ENCODE results near the gene LYPD1.
"Not testable (repeated sequence)": the region's sequence is repeated elsewhere in the genome, so short reads cannot be mapped to it uniquely, and the experiment has no call there.

The LYPD1 gene, protein sequence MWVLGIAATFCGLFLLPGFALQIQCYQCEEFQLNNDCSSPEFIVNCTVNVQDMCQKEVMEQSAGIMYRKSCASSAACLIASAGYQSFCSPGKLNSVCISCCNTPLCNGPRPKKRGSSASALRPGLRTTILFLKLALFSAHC

DNA sequence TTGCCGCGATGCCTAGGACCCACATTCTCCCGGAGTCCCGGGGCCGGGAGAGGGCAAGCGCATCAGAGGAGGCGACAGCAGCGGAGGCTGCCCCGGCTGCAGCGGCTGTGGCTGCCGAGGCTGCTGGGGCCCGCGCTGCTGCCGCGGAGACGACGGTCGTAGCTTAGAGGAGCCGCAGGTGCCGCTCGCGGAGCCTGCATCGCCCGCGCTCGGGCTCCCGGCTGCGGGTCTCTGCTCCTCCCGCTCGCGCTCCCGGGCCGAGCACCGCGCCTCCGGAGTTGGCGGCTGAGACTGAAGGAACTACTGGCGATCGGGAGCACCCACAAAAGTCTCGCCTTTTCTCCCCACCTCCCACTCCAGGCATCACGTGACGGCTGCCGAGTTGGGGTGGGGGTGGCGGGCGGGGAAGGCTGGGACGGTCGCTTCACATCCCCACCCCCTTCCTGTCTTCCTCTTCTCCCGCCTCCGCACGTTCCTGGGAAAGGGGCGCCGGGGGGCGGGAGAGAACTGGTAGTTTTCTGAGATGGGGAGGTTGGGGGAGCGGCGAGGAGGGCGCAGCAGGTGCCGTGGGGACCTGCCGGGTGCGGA lies at the start of gene LYPD1:
Gene LYPD1, minus strand, starts transcription at position 298 of the 588 bp plus-strand sequence. Its CDS starts 273 bp downstream, at position 25.
- no peak for DNase-seq

DNA sequence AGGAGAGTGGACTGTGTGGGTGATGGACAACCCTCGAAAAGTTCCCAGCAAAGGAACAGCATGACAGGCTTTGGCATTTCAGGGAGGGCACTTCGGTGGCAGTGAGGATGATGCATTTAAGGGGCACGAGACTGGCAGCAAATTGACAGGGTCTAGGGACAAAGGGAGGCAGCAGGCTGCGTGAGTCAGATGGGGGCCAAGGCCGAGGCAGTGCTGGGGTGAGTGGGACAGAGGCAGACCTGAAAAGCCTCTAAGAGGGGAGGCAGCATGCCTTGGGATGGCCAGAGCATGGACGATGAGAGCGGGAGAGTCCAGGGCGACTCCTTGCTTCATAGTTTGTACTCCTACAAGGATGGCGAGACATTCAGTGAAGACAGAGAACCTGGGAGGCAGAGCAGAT lies 49.5 kb upstream of the LYPD1 start:
- no peak for DNase-seq

DNA sequence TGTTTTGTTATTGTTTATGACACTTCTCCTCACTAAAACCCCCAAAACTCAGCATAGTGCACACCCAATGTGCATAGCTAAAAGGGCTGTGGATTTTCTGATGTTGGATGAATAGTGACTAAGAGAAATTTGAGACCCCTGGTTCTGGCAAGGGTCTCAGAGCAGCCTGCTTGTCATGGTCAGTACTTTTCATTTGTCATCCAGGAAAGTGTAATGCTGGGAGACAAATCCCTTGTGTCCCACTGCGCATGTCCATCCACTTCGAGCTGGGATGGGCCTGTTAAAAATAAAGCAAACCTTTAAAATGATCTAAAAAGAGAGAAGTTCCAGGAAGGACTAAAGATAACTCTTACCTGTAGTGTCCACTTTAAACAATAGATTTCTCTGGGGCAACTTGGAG lies 46.9 kb upstream of the LYPD1 start:
- DNase-seq: no peak

DNA sequence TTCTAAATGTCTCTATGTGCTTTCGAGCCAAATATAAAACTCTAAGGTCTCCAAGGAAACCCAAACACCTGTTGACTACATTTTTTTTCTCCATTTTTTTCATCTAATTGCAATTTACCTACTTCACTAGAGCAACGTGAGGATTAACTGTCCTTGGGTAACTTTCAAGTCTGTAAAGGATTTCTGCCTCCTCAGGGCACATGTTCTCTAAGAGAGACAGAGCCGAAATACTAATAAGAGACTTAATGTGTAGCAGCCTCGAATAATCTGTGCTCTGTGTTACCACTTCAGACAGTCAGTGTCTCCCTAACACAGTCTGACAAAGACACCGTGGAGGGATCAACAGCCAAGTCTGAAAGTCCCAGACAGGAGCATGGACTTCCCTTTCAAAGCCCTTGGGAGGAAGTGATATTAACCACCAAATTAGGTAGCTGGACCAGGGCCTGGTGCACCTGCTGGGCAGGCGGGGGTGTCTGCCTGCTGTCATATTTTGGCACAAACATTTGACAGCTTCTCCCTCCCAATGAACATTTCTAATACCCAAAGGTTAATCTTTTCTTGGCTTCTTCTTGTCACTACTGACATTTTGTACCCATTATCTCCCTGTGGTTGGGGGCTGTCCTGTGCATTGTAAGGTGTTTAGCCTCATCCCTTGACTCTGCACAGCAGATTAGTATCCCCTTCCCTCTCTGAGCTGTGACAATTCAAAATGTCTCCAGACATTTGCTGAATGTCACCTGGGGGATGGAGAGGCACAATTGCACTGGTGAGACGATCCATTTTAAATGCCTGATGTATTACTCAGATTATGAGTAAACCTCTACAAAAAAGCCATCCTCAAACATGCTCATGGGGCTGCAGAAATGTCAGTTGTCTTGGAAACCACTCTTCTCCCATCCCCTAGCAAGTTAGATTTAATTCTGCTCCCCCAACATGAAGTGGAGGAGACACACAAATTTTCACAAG lies 45.7 kb upstream of the LYPD1 start:
- DNase-seq: no peak

DNA sequence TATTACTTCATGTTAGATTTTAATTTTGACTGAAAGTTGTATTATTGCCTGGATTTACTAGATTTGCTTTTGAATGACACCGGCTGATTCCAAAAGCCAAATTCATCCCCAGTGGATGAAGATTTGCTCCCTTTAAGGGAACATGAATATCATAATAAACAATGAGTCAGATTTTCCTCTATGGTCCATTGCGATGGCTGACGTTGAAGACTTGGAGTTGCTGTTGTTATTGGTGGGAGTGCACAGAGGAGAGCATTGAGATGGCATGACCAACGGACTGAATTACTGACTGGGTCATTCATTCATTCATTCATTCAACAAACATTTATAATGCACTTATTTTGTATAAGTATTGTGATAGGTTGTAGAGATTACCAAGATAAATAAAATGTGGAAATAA lies 33.4 kb upstream of the LYPD1 start:
- DNase-seq: no peak

DNA sequence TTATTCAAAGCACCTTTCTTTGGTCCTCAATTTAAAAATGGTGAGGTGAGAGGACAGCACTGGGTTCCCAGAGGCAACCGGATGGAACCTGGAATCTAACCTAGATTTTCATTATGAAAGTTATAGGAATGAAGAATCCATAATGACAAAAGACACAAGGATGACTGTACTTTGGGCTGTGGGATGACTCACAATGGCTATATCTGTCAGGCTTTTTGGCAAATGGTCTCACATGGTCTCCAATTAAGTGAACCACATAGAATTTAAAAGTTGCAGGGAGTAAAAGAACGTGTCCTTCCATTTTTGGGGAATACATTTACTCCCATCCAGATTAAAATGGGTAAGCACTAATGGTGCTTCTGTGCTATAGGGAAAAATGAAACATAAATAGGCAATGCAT lies 31.8 kb upstream of the LYPD1 start:
- no peak for DNase-seq

DNA sequence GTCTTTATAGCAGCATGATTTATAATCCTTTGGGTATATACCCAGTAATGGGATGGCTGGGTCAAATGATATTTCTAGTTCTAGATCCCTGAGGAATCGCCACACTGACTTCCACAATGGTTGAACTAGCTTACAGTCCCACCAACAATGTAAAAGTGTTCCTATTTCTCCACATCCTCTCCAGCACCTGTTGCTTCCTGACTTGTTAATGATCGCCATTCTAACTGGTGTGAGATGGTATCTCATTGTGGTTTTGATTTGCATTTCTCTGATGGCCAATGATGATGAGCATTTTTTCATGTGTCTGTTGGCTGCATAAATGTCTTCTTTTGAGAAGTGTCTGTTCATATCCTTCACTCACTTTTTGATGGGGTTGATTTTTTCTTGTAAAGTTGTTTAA lies 29.8 kb upstream of the LYPD1 start:
- DNase-seq: not testable (repeated sequence)

DNA sequence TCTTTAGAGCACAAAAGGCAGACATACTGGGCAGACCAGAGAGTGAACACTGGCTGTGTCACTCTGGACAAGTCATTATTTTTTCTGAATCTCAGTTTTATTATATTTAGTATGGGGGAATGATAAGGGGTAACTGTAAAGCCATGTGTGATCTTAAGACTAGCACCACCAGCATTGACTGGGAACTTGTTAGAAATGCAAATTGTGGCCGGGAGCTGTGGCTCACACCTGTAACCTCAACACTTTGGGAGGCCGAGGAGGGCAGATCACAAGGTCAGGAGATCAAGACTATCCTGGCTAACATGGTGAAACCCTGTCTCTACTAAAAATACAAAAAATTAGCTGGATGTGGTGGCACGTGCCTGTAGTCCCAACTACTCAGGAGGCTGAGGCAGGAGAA lies 28.3 kb upstream of the LYPD1 start:
- DNase-seq: not testable (repeated sequence)

DNA sequence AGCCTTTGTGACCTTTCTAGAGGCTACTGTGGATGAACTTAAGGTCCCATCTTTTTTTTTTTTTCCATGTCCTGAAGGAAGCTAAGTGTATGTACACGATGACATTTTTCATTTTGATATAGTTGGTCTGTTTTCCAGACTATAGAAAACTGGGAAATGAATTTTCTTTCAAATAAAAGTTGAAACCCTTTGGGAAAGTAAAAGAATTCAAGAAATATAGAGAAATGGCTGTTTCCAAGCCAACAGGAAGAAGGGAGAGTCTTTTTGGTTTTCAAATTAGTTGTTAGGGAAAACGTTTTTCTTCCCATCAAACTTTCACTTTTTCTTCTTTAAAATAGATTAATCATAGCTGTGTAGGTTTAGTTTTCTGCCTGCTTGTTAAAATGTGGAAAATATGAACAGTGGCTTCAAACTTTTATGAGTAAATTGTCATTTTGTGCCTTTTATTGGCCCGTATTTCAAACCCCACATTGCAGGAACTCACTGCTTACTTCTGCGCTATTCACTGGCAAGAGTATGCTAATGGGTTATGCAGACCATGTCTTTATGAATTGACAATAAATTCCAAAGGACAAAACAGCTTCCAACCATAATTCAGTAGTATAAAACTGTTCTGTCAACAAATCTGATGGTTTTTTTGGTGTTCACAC lies 27.7 kb upstream of the LYPD1 start:
- DNase-seq: no peak

DNA sequence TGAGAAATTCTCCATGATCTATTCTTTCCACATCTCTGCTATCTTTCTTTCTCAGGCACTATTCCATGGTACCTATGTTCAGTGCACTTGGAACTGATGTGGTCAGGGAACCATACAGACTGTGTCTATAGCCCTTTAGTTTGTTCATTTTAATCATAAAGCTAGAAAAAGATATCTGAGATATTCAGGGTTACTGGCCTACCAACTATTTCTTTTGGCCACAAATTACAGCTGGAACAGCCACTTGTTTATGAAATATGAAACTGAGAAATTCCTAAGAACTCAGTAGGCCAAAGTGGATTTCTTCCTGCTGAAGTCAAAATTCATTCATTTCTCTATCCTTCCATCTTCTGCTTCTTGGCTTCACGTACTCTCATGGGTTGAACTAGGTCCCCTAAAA lies 22.8 kb upstream of the LYPD1 start:
- no peak for DNase-seq

DNA sequence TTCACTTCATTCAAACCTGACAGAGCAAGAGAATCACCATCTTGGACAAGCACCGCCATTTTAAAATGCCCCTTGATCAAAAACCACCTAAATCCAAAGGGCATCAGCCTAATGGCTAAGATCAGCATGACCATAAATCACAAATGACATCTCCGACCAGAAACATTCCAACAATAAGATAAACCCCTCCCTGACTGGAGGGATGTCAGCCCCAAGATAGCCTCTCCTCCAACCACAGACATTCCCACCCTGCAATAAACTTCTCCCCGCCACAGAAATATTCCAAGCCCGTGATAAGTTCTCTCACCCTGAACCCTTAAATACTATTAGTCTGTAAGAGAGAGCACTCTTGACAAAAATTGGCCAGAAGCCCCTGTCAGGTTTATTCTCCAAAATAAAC lies 21.6 kb upstream of the LYPD1 start:
- DNase-seq: no peak

DNA sequence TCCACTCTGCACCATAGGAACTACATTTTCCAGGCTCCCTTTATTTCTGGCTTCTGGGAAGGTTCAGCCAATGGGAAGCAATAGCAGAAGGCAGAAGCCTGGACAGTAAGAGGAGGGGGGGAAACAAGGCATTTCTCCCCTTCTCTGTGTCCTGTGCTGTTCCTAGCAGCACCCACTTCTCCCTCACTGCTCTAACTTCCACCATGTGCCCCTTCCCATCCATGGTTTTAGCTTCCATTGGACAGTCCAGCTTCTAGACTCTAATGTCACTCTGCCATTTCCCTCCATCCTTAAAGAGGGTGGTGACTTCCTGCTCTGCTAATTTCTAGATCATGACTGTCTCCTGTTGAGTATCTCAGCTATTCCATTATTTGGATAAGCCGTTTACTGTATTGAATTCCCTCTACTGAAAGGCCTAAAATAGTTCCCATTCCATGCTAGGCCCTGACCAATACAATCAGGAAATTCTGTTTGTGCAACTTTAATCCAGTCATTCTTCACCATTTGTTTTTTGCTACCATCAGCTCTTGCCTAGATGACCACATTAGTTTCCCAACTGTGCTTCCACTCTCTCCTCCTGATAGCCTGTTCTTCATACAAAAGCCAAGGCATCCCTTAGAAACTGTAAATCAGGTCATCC lies 20.8 kb upstream of the LYPD1 start:
- no peak for DNase-seq

DNA sequence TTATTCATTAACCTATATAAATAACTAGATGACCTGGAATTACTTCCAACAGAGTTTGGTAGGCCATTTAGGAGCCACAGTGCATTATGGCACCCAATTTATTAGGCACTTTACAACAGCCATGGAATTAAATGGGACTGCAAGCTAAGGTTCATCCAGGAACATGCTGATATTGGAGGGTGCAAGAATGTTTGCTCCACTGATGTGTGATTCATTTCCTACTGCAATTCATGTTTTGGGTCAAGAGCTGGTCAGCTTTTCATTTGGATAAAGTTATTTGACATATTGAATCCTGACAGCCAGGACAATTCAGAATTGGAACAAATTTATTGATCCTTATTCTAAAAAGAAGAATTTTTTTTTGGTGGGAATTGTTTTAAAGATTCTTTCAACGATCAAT lies 11.8 kb upstream of the LYPD1 start:
- no peak for DNase-seq

DNA sequence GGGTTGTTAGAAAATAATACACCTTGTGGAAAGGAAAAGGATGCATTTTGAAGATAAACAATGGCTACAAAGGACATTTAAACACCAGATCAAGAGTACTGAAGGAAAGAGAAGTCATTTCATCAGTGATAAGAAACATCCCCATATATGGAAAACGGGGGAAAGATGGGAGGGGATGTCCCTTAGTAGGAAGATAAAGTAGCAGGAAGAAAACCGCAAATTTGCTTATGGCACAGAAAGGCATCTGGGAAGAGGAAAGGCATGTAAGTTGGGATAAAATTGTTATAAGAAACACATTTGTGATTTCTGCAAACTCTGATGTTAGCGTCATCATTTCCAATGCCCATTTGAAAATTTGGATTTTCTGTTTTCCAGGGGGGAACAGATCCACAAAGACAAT lies 10.5 kb upstream of the LYPD1 start:
- no peak for DNase-seq

DNA sequence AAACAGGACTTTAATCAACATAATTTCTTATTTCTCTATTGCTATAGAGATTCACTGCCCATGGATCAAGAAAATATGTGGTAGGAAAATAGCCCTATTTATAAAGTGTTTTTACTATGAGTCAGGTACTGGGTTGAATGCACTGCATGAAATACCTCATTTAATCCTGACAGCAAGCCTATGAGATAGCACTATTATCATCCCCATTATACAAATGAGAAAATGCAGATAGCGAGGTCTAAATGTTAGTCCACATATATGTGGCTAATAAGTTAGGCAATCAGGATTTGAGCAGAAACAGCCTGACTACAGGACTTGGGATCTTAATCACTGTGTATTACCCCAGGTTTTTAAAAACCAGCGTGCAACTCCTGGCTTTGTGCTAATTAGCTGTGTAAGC lies 8.5 kb upstream of the LYPD1 start:
- DNase-seq: no peak

DNA sequence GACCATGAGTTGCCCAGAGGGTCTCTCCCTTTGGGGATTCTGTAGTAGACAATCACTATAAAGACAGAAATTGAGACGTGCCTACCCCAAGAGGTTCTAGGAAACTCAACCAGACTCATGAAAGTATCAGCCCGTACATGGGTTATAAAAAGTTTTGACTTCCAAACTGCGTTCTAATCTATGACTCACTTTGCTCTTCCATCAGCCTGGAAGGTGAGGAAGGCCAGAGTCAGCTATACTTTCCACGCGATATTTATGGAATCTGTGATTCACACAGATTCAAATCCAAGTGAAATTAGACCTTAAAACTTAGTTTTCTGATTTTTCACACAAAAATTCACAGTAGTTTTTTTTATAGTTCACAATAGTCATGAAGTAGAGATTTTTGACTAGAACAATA lies 7.7 kb upstream of the LYPD1 start:
- no peak for DNase-seq

DNA sequence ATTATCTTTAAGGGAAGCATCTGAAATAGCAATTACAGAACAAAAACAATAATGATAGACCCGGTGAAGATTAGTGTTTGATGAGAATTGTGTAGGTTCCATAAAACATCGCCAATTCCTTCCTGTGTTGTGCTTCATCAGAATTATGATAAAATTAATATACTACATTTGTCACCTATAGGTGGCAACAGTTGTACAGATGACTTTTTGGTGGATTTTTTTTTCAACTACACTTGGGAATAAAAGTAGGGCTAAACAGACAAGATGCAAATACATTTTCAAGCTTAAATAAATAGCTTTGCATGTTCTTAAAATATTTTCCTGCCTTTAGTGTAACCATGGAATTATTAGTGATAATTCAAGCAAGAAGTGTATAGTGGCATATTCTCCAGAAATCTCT lies 7.0 kb upstream of the LYPD1 start:
- DNase-seq: no peak

DNA sequence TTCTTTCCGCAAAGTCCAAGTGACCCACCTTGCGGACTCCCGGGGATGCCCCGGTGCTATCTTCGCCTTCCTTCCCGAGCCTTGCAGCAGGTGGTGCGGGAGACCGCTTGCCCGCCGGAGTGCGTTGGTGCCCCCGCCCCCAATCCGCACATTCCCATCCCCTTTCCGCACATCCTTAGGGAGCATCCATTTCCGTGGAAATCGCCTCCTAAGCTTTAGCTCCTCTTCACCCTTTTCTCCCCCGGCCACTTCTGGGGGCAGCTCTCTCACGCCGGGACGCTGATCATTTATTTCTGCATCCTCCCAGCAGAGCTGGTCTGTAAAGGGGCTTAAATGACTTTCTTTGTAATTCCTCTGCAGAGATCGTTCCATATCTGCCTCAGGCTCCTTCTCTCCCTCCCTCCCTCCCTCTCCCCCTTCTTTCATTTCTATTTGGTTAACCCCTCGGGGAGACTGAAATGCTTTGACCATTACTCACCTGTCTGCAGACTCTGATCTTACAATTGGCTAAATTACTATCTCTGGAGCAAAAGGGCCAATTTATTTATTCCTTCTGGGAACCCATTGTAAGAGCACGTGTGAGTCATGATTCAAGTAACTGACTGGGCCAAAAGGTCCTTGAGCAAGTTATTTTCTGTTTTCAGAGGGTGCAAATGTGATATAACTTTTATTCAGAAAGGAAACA lies 1.3 kb upstream of the LYPD1 start:
- DNase-seq: no peak

DNA sequence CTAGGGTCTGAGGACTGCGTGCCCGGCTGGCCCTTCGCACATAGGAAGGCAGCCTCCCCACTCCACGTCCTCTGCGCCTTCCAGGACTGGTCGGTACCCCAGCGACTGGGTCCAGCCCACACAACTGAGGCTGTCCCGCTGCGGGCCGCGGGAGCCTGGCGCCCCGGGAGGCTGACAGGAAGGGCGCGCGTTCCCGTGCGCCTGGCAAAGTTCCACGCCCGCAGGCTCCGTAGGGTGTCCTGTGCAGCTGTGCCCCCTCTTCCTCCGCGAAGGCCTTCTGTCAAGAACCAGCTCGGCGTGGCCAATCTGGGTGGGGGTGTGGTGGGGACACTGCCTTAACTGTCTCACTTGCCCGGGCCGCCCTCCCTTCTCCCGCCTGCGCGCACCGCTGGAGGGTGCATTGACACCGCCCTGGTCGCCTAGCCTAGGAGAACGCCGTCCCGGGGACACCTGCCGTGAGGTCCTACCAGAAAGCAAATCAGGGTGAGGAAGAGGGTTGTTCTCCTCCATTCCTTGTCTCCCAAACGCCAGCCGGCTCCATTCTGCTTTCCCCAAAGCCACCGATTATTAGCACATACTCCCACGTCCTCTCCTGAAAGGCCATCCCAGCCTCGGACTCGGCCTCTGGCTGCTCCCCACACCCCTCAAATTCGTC lies 618 bp upstream of the LYPD1 start:
- no peak for DNase-seq

DNA sequence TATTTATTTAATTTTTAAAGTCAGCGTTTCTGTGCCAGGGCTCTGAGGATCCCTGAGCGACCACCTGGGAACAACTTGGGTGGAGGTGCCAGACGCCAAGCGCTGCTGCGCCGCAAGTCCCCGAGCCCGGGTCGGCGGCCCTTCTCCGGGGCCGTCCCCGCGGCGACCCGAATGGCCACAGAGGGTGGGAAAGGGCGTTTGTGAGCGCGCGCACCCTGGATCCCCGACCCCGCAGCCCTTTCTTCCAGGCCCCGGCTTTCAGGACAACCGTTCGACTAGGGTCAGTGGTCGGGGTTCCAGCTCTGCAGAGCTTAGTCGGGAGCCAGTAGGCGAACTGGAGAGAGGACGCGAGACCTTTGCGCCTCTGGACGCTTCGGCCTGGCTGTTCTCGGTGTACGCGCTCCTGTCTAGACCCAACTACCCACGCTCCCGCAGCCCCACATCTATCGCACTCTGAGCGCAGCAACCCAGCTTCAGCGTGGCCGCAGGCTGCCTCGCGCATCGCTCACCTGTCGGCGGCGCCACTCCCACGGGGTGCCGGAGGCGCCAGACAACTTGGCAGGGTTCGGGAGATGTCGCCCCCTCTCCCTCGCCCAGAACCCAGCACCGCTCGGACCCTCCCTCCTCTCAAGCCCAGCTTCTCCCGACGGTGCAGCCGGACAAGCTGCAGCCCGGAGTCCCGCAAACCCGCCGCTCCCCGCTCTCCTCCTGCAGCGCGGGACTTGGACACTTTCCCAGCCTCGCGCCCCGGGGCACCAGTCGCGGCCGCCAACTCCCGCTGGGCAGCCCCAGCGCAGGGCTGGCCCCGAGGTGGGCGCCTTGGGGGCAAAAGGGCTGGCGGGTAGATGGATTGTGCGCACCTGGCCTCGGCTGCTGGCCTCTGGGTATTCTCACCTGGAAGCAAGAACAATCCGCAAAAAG lies 758 bp downstream of the LYPD1 start:
- no peak for DNase-seq

Data from activated CD4-positive, alpha-beta T cell treated with anti-CD3 and anti-CD28 coated beads, Interleukin-10, Interleukin-2, amounts not matched to agents 100 ng/mL and 50 ng/mL, durations not matched to agents 16 hours and 8 hours (primary cell).